Trophoblast cell (in vitro differentiated cells and primary cell): ENCODE results near the gene THBS1.

Source experiments
- DNase-seq, 2 donors: peaks; one replicate each; pipeline ENCODE4 v3.0.0-alpha.2; 2016
- H2AFZ ChIP-seq: 2 replicates; pipeline ENCODE4 v1.6.1; 2013; ENCODE audit warnings: low read length, moderate library complexity, mild to moderate bottlenecking; ENCODE audit not compliant: insufficient read depth, poor library complexity
- H2AK5ac ChIP-seq: 2 replicates; pipeline ENCODE4 v1.6.1; 2013; ENCODE audit warnings: mild to moderate bottlenecking, low read length
- H2BK120ac ChIP-seq: 2 replicates; pipeline ENCODE4 v1.6.1; 2013; ENCODE audit warnings: low read length, mild to moderate bottlenecking, moderate library complexity; ENCODE audit not compliant: insufficient read depth, poor library complexity
- H2BK12ac ChIP-seq: 2 replicates; pipeline ENCODE4 v1.6.1; 2013; ENCODE audit warnings: mild to moderate bottlenecking, low read length, moderate library complexity
- H2BK5ac ChIP-seq: 2 replicates; pipeline ENCODE4 v1.6.1; 2013; ENCODE audit warnings: low read length, low read depth, moderate library complexity, mild to moderate bottlenecking; ENCODE audit not compliant: poor library complexity
- H3K14ac ChIP-seq: 2 replicates; pipeline ENCODE4 v1.6.1; 2013; ENCODE audit warnings: mild to moderate bottlenecking, low read length
- H3K18ac ChIP-seq: 2 replicates; pipeline ENCODE4 v1.6.1; 2013; ENCODE audit warnings: mild to moderate bottlenecking, low read length
- H3K23ac ChIP-seq: 2 replicates; pipeline ENCODE4 v1.6.1; 2013; ENCODE audit warnings: low read length
- H3K27ac ChIP-seq: 2 replicates; pipeline ENCODE4 v1.5.1; 2013; ENCODE audit warnings: low read depth, mild to moderate bottlenecking, inconsistent platforms, low read length, moderate library complexity
- H3K27me3 ChIP-seq: 2 replicates; pipeline ENCODE4 v1.6.1; 2013; ENCODE audit warnings: inconsistent platforms, mild to moderate bottlenecking, low read length, moderate library complexity; ENCODE audit not compliant: insufficient read depth
- H3K36me3 ChIP-seq, 2 experiments: 1 replicate in 1 of 2; 2 replicates in 1 of 2; pipeline ENCODE4 v1.6.1; 2013; ENCODE audit warnings: low read length in 2 of 2, mild to moderate bottlenecking in 2 of 2, moderate library complexity in 1 of 2; ENCODE audit not compliant: insufficient read depth in 2 of 2, control insufficient read depth in 1 of 2
- H3K4ac ChIP-seq: 2 replicates; pipeline ENCODE4 v1.6.1; 2013; ENCODE audit warnings: low read depth, mild to moderate bottlenecking, low read length, moderate library complexity
- H3K4me1 ChIP-seq, 2 experiments: 1 replicate in 1 of 2; 2 replicates in 1 of 2; pipeline ENCODE4 v1.6.1; 2013; ENCODE audit warnings: low read length in 2 of 2, mild to moderate bottlenecking in 2 of 2, moderate library complexity in 1 of 2; ENCODE audit not compliant: insufficient read depth in 2 of 2, control insufficient read depth in 1 of 2
- H3K4me2 ChIP-seq: 2 replicates; pipeline ENCODE4 v1.6.1; 2013; ENCODE audit warnings: inconsistent platforms, mild to moderate bottlenecking, low read length, moderate library complexity
- H3K4me3 ChIP-seq: 2 replicates; pipeline ENCODE4 v1.5.1; 2013; ENCODE audit warnings: mild to moderate bottlenecking, low read depth, low read length, inconsistent platforms
- H3K79me1 ChIP-seq: one replicate; pipeline ENCODE4 v1.6.1; 2013; ENCODE audit warnings: low read length
- H3K79me2 ChIP-seq: 2 replicates; pipeline ENCODE4 v1.6.1; 2013; ENCODE audit warnings: low read length, mild to moderate bottlenecking; ENCODE audit not compliant: control insufficient read depth, insufficient read depth, poor library complexity
- H3K9ac ChIP-seq: 2 replicates; pipeline ENCODE4 v1.6.1; 2013; ENCODE audit warnings: mild to moderate bottlenecking, low read length
- H3K9me3 ChIP-seq: 2 replicates; pipeline ENCODE4 v1.6.1; 2013; ENCODE audit warnings: low read depth, mild to moderate bottlenecking, control low read depth, inconsistent platforms, low read length; ENCODE audit not compliant: insufficient read depth
- H4K12ac ChIP-seq: 2 replicates; pipeline ENCODE4 v1.6.1; 2013; ENCODE audit warnings: low read depth, mild to moderate bottlenecking, low read length, moderate library complexity
- H4K8ac ChIP-seq: 2 replicates; pipeline ENCODE4 v1.6.1; 2013; ENCODE audit warnings: low read depth, mild to moderate bottlenecking, low read length, moderate library complexity
- H4K91ac ChIP-seq: one replicate; pipeline ENCODE4 v1.6.1; 2013; ENCODE audit warnings: low read depth, mild to moderate bottlenecking, low read length, moderate library complexity
- WGBS: extraction: QIAGEN DNeasy Blood & Tissue Kit; methylation state at CpG from one replicate; pipeline ENCODE4 v1.1.7; 2013; ENCODE audit warnings: missing lambda C conversion rate; ENCODE audit not compliant: insufficient read length, insufficient coverage; ENCODE audit errors: extremely low coverage; 5-methylcytosine and 5-hydroxymethylcytosine counted together

Gene THBS1

GRCh38 chr15:39578851-39579486 is 1.9 kb upstream of the THBS1 start:
- H3K18ac ChIP-seq = no peak overlapping the region
- no peak overlapping the region for H2AK5ac ChIP-seq
- no peak overlapping the region for H3K4ac ChIP-seq
- no peak overlapping the region for H4K8ac ChIP-seq
- H3K27me3 ChIP-seq = no peaks in the 10 kb centered on the region
- peaks cover 16% of the 10 kb centered on the region for H3K79me2 ChIP-seq
- H3K4me2 ChIP-seq = no peak overlapping the region
- no peak overlapping the region for H2AFZ ChIP-seq
- DNase-seq = no peak
- no CpG with 5 or more reads among the region's 5 CpGs for WGBS
- no peak overlapping the region for H3K4me3 ChIP-seq
- H3K4me1 ChIP-seq = peaks cover 11 to 17% of the 10 kb centered on the region in 2 experiments
- no peak overlapping the region for H3K14ac ChIP-seq
- H3K36me3 ChIP-seq = peaks cover 11 to 14% of the 10 kb centered on the region in 2 experiments
- H3K27ac ChIP-seq = no peak overlapping the region
- no peak overlapping the region for H2BK5ac ChIP-seq
- no peak overlapping the region for H3K23ac ChIP-seq
- H4K91ac ChIP-seq = no peak overlapping the region
- peaks cover 4% of the 10 kb centered on the region for H3K9me3 ChIP-seq
- peak overlapping the region; percentile 63 for H2BK12ac ChIP-seq
- H2BK120ac ChIP-seq = peak overlapping the region; percentile 56
- peaks cover 15% of the 10 kb centered on the region for H3K79me1 ChIP-seq
- no peak overlapping the region for H3K9ac ChIP-seq
- H4K12ac ChIP-seq = no peak overlapping the region

DNA sequence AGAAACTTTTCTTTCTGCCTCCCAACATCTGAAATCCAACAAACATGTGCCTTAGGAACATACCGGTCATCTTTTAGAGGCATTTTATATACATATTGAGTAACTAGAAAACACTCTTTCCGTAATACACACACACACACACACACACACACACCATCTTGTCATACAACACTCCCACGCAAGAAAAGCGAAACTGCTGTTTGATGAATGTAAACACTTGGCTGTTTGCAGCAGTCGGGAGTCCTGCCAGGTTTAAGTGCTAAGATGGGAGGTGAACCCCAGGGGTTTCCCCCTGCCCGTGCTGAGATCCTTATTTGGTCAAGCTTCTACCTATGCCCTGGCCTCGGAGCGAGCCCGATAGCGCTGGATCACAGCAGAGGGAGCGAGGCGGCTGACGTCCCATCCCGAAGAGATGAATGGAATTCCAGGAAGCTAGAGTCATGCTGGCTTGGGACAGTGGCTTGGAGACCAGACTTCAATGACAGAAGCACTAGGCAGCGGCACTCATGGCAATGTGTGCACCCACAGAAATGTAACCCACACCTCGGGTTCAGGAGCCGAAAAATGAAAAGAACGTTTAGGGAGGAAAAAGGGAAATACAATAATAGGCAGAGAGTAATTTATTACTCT is 1.3 kb upstream of the THBS1 start:
- WGBS = no CpG with 5 or more reads among the region's 18 CpGs
- H3K9me3 ChIP-seq = peaks cover 4% of the 10 kb centered on the region

GRCh38 chr15:39580117-39580484 is 778 bp upstream of the THBS1 start:
- DNase-seq = peak; percentile 90 to 94
- Histone ChIP-seq H3K79me1 (peaks cover 15% of the 10 kb centered on the region), H2BK120ac (peak overlapping the region; percentile 96), H3K23ac (no peak overlapping the region), H4K12ac (peak overlapping the region; percentile 83), H2AFZ (peak overlapping the region; percentile 85), H3K79me2 (peaks cover 16% of the 10 kb centered on the region), H3K18ac (peak overlapping the region; percentile 94), H3K4me1 (peaks cover 13 to 19% of the 10 kb centered on the region in 2 experiments), H3K27me3 (no peaks in the 10 kb centered on the region), H3K36me3 (peaks cover 16 to 20% of the 10 kb centered on the region in 2 experiments), H2BK5ac (peak overlapping the region; percentile 96), H3K27ac (peak overlapping the region; percentile 97), H3K9ac (peak overlapping the region; percentile 88), H3K4ac (peak overlapping the region; percentile 68), H2BK12ac (peak overlapping the region; percentile 91), H4K91ac (peak overlapping the region; percentile 97), H3K4me3 (peak overlapping the region; percentile 78), H3K14ac (peak overlapping the region; percentile 90), H3K9me3 (peaks cover 4% of the 10 kb centered on the region), H3K4me2 (peak overlapping the region; percentile 98), H4K8ac (peak overlapping the region; percentile 89), H2AK5ac (no peak overlapping the region)
- no CpG with 5 or more reads among the region's 29 CpGs for WGBS

More for the DNA sequence above, 1.3 kb upstream of the THBS1 start:
- H3K27me3 ChIP-seq = no peaks in the 10 kb centered on the region
- peak overlapping the region; percentile 14 for H2BK120ac ChIP-seq
- no peak overlapping the region for H3K23ac ChIP-seq
- no peak overlapping the region for H4K8ac ChIP-seq
- no peak overlapping the region for H3K14ac ChIP-seq
- H3K4me1 ChIP-seq = peaks cover 13 to 19% of the 10 kb centered on the region in 2 experiments
- peaks cover 15% of the 10 kb centered on the region for H3K79me1 ChIP-seq
- peak overlapping the region; percentile 38 for H4K91ac ChIP-seq
- no peak overlapping the region for H2BK12ac ChIP-seq
- H3K79me2 ChIP-seq = peaks cover 16% of the 10 kb centered on the region
- no peak overlapping the region for H3K4ac ChIP-seq
- peak overlapping the region; percentile 98 for H3K4me2 ChIP-seq
- H3K4me3 ChIP-seq = no peak overlapping the region
- no peak overlapping the region for H2AFZ ChIP-seq
- peak overlapping the region; percentile 26 for H2BK5ac ChIP-seq
- no peak overlapping the region for H2AK5ac ChIP-seq
- peak; percentile 78 to 85 for DNase-seq
- H4K12ac ChIP-seq = no peak overlapping the region
- H3K18ac ChIP-seq = no peak overlapping the region
- no peak overlapping the region for H3K9ac ChIP-seq
- peaks cover 14 to 17% of the 10 kb centered on the region in 2 experiments for H3K36me3 ChIP-seq
- H3K27ac ChIP-seq = peak overlapping the region; percentile 83

DNA sequence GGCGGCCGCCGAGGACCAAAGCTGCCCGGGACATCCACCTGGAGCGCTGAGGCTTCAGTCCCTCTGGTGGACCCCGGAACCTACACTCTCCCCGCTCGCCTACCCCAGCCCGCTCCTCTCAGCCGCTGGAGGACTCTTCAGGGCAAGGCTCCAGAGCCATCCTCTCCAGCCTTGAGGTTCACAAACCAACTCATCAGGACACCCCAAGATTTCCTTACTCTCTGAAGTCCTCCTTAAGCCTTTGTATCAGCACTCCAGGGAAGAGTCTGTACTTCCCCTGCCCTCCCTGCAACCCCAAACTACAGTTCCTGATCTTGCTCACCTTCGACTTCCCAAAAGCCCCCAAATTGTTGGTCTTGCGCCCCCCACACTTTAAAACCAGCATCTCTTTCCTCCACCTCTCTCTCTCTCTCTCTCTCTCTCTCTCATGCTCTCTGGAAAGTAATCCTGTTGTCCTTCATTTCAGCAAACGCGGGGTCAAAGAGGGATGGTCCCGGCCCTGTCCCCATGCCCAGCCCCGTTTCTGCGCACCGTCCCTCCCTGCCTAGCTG is 438 bp downstream of the THBS1 start:
- Histone ChIP-seq H3K14ac (peak overlapping the region; percentile 69), H3K18ac (peak overlapping the region; percentile 69), H3K9me3 (peaks cover 4% of the 10 kb centered on the region), H3K4me2 (peak overlapping the region; percentile 98), H3K79me2 (peaks cover 16% of the 10 kb centered on the region), H3K4me3 (peak overlapping the region; percentile 76), H2BK5ac (peak overlapping the region; percentile 72), H2AK5ac (no peak overlapping the region), H2BK120ac (peak overlapping the region; percentile 44), H4K91ac (peak overlapping the region; percentile 42), H4K8ac (no peak overlapping the region), H2BK12ac (peak overlapping the region; percentile 42), H3K4ac (peak overlapping the region; percentile 68), H3K27me3 (no peaks in the 10 kb centered on the region), H3K79me1 (peaks cover 15% of the 10 kb centered on the region), H3K36me3 (peaks cover 20 to 32% of the 10 kb centered on the region in 2 experiments), H3K4me1 (peaks cover 15 to 19% of the 10 kb centered on the region in 2 experiments), H4K12ac (no peak overlapping the region), H2AFZ (peak overlapping the region; percentile 28), H3K27ac (peak overlapping the region; percentile 41), H3K9ac (peak overlapping the region; percentile 44), H3K23ac (no peak overlapping the region)
- WGBS = no CpG with 5 or more reads among the region's 18 CpGs
- no peak for DNase-seq
